ENCODE data around the gene BASP1.
"Not testable (repeated sequence)": the region's sequence is repeated elsewhere in the genome, so short reads cannot be mapped to it uniquely, and the experiment has no call there.

Gene BASP1

DNA sequence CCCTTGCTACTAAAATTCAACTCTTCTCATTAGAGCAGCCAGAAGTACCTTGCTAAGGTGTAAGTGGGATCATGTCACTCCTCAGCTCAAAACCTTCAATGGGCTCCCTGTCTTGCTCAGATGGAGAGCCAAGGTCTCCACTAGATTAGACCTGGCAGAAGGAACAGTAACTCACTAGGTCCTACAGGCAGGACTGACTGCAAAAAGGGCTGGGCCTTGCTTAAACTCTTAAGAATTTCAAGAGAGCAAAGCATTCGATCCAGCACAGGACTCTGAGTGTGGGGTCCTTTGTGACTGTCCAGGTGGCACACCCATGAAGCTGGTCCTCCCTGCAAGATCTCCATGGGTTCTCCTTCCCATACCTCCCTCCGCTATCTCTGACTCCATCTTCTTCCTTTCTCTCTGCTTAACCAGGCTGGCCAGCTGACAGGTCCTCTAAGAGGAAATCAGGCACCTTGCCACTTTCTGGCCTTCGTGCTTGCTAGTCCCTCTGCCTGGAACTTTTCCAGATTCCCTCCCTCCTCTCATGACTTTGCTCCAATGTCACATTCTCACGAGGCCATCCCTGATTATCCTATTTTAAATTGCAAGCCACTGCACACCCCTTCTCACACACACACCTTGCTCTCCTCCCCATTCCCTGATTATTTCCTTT, 70.2 kb downstream of the BASP1 start:
- no peak for DNase-seq (ENCODE audit: low read depth in 3 of 3, low spot score in 1 of 3)

DNA sequence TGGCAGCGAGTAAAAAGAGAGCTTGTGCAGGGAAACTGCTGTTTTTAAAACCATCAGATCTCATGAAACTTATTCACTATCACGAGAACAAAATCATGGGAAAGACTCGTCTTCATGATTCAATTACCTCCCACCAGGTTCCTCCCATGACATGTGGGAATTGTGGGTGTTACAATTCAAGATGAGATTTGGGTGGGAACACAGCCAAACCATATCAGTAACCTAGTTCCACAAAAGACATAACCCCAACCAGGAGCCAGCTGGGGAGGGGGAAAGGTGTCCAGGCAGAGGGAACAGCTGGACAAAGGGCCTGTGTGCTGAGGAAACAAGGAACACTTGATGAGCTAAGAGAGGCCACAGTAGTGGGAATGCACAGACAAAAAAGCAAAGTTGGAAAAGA, 71.1 kb downstream of the BASP1 start:
- DNase-seq (ENCODE audit: low read depth in 3 of 3, low spot score in 1 of 3) = no peak

DNA sequence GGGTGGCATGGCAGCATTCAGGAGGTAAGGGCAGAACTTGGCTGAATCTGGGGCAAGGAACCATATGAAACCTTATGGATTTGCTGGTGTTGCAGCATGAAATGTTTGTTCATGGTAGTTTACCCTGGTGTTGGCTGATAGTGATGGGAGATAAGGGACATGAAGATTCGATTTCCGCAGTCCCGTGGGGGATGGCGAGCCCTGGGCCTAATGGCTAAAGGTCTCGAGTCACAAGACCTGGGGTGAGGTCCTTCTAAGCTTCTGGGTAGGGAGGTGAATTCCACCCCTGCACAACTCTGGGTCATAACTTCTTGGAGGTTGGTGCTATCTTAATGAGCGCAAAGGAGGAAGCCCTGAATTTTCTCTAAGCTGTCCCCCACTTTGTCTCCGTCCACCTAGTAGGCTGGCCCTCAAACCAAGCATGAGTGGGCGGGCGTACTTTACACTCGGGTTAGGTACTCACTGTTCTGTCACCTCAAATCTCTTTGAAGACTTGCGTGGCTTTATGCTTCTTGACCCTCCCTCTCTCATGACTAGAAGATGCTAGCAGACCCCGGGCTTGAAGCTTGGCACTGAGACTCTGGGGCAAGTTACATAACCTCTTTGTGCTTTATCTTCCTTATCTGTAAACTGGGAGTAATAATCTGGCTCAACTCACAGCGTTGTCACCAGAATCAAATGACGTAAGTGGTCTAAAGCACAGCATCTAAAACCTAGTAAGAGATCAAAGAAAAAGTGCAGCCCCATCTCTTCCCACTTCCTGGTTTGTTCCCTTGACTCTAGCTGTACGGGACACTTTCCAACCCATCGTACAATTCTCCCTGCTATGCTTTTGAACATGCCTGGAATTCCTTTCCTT, 72.5 kb downstream of the BASP1 start:
- no peak for DNase-seq (ENCODE audit: low read depth in 3 of 3, low spot score in 1 of 3)

GRCh38 chr5:17290540-17290974, 73.1 kb downstream of the BASP1 start:
- DNase-seq (ENCODE audit: low read depth in 3 of 3, low spot score in 1 of 3) = no peak

DNA sequence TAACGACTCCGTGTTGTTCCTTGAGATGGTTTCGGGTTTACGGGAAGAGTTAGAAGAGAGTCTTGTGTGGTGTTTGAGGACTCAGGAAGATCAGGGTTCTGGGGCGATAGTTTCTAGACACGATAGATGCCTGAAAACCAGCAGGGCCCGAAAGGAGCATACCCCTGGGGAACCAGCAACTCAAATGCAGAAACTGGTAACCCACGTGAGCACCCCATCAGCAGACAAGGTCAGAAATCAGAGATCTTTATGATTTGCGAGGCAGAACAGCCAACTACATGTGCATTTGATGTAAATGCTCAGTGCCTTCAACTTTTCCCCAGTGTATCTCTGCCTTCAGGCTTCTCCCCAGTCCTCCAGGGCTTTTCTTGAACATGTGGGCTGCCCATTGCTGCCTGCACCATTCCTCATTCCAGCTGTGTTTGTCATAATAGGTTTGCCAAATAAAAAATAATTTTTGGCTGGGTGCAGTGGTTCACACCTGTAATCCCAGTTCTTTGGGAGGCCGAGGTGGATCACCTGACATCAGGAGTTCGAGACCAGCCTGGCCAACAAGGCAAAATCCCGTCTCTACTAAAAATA, 75.1 kb downstream of the BASP1 start:
- no peak for DNase-seq (ENCODE audit: low read depth in 3 of 3, low spot score in 1 of 3)

DNA sequence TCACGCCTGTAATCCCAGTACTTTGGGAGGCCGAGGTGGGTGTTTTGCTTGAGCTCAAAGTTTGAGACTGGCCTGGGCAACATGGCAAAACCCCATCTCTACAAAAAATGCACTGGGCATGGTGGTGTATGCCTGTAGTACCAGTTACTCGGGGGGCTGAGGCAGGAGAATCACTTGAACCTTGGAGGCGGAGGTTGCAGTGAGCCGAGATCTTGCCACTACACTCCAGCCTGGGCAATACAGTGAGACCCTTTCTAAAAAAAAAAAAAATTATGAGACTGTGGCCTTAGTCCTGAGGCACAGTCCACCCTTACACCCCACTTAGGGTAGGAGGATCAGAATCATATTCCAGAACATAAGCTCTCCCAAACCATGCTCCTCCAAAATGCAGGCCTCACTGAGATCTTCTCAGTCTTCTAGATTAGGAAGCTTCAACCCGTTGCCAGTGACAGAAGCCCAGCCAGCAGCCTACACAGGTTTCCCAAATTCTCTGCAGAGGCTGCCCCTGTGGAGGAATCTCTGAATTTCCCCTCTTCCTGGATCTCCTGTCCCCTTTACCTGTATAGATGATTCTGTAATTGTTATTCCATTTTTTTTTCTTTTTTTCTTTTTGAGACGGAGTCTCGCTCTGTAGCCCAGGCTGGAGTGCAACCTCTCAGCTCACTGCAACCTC, 77.3 kb downstream of the BASP1 start:
- no peak for DNase-seq (ENCODE audit: low read depth in 3 of 3, low spot score in 1 of 3)

GRCh38 chr5:17295671-17296070, 78.2 kb downstream of the BASP1 start:
- DNase-seq (ENCODE audit: low read depth in 3 of 3, low spot score in 1 of 3) = no peak

GRCh38 chr5:17302106-17302505, 84.7 kb downstream of the BASP1 start:
- DNase-seq (ENCODE audit: low read depth in 3 of 3, low spot score in 1 of 3) = no peak

DNA sequence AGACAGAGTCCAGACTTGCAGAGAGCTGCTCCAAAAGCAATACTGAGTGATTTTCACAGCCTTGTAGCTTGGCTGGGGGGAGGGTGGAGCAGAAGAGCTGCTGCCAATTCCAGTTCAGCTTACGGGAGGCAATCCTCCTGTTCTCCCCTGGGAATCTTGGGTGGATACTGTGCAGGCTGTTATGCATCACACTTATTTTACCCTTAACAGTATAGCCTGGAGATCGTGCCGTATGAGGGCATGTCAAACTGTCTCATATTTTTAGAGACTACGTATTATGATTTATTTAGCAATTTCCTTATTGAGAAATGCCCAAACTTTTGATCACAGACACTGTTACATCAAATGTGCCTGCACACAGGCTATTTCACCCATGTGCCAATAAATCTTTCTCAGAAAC, 85.2 kb downstream of the BASP1 start:
- DNase-seq (ENCODE audit: low read depth in 3 of 3, low spot score in 1 of 3) = no peak

DNA sequence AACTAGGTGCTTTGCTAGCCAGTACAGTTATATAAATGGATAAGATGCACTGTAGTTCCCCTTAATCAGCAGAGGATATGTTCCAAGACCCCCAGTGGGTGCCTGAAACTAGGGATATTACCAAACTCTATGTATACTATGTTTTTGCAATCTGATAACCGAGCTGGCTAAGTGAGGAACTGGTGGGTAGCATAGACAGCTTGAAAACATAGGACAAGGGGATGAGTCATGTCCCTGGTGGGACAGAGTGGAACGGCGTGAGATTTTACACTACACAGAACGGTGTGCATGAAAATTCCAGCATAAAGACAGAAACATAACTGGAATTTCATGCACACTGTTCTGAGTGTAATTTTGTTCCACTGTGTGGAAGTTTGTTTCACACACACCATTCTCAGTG, 86.9 kb downstream of the BASP1 start:
- DNase-seq (ENCODE audit: low read depth in 3 of 3, low spot score in 1 of 3) = no peak

DNA sequence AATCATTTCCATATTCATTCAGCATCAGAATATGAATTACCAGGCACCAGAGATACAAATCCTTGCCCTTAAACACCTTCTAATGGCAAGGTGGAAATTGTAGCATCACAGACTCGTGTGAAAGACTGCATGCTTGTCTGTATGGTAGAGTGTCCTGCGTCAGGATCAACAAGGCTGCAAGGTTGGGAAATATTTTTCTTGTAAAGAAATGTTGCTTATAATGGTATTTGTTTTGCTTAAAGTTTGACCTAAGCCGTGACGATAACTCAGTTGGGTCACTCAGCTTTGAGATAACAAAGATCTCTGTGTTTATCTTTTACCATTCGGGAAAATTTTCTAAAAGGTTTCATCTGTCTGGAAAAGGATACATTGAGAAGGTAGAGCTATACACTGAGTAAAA, 87.6 kb downstream of the BASP1 start:
- DNase-seq (ENCODE audit: low read depth in 3 of 3, low spot score in 1 of 3) = no peak

DNA sequence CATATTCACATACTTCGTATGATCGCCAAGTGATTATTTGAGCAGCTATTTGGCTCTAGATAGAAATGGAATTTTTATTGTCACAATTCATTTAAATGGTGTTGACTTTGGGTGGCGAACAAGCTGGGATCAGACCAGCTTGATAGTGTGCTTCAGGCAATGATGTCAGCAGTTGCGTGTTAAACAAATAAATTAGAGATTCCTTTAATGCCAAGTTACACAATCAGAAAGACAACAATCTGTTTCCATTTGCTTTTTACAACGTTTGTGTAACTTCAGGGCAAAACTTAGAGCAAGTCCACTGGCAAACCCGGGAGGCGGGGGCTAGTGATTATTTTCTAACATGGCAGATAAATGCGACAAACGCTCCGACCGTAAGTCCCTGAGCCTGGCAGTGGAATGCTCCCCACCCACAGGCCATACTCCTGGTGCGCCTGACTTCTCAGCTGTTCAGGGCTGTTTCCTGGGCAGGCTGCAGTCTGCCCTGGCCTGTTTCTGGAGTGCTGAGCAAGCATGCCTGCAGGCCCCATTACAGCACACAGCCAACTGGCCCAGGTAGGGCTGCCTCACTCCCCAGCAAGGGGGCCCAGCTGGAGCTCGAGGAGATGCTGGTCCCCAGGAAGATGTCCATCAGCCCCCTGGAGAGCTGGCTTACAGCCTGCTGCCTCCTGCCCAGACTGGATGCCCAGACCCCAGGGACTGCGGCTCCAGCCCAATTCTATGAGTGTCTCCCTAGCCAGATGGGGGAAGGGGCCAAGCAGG, 88.7 kb downstream of the BASP1 start:
- no peak for DNase-seq (ENCODE audit: low read depth in 3 of 3, low spot score in 1 of 3)

DNA sequence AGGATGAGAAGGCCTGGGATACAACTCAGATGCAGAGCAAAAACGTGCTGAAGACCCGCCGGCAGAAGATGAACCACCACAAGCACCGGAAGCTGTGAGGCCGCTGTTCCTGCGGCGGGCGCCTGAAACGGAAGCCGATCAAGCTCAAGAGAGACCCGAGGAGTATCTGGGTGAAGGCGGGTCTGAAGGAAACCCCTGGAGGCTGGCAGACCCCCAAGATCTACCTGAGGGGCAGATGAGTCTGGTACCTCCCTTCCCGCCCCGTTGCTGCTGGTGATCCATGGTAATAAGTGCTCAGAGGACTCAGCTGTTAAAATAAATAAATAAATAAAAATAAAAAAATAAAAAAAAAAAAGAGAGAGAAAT, 89.3 kb downstream of the BASP1 start:
- DNase-seq (ENCODE audit: low read depth in 3 of 3, low spot score in 1 of 3) = no peak

- not testable (repeated sequence) for DNase-seq (ENCODE audit: low read depth in 3 of 3, low spot score in 1 of 3)
Observed at GRCh38 chr5:17307440-17307839, 90.0 kb downstream of the BASP1 start.

- DNase-seq (ENCODE audit: low read depth in 3 of 3, low spot score in 1 of 3) = no peak
Observed at GRCh38 chr5:17308326-17309065, 91.1 kb downstream of the BASP1 start.

GRCh38 chr5:17309462-17309861, 92.0 kb downstream of the BASP1 start:
- DNase-seq (ENCODE audit: low read depth in 3 of 3, low spot score in 1 of 3) = no peak

DNA sequence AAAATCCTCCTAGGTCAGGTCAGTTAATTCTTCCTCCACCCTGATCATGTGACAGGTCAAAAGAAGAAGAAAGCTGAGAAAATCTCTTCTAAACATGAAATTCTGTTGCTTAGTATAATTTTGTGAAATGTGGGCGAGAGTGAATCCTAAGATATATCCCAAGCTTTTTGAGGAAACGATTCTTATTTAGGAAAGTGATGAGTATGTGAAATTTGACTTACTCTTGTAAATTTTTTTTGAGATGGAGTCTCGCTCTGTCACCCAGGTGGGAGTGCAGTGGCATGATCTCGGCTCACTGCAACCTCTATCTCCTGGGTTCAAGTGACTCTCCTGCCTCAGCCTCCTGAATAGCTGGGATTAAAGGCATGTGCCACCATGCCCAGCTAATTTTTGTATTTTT, 93.1 kb downstream of the BASP1 start:
- not testable (repeated sequence) for DNase-seq (ENCODE audit: low read depth in 3 of 3, low spot score in 1 of 3)

GRCh38 chr5:17311811-17312210, 94.4 kb downstream of the BASP1 start:
- DNase-seq (ENCODE audit: low read depth in 3 of 3, low spot score in 1 of 3) = not testable (repeated sequence)

GRCh38 chr5:17312358-17312757, 94.9 kb downstream of the BASP1 start:
- DNase-seq (ENCODE audit: low read depth in 3 of 3, low spot score in 1 of 3) = no peak

DNA sequence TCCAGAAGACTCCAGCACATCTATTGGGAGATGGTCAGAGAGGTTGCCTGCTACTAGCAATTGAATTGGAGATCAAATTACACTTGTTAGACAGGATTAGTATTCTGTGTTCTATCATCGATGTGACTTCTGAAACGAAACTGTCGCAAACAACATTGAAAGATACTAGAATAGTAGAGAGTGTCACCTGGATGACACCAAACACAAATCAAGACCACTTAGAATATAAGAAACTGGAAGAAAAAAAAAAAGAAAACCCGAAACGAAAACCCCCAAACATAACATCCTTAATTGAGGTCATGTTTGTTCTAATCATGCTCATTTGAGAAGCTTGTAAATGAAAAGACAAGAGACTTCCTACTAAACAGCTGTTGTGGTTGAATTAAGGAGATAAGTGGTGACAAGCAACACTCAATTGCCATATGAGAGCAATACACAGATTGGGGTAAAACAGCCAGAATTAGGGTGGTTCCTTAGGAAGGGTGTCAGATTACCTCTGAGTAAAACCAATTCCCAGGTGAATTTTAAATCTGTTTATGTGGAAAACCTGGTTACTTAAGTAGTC, 97.6 kb downstream of the BASP1 start:
- DNase-seq (ENCODE audit: low read depth in 3 of 3, low spot score in 1 of 3) = no peak
